ENCODE measurements around the gene TSPAN31. TPM values are rescaled to one million over a fixed set of nuclear protein-coding genes. Genes with fewer than 3 reads are reported as not detected.

TSPAN31 gene
- total and polyA plus RNA-seq, 9 of the 15 experiments (the other 6 are each of a cell fraction or from before 2014, with no cell fraction given): 11.3 to 26.4 (median 14.3) TPM

DNA sequence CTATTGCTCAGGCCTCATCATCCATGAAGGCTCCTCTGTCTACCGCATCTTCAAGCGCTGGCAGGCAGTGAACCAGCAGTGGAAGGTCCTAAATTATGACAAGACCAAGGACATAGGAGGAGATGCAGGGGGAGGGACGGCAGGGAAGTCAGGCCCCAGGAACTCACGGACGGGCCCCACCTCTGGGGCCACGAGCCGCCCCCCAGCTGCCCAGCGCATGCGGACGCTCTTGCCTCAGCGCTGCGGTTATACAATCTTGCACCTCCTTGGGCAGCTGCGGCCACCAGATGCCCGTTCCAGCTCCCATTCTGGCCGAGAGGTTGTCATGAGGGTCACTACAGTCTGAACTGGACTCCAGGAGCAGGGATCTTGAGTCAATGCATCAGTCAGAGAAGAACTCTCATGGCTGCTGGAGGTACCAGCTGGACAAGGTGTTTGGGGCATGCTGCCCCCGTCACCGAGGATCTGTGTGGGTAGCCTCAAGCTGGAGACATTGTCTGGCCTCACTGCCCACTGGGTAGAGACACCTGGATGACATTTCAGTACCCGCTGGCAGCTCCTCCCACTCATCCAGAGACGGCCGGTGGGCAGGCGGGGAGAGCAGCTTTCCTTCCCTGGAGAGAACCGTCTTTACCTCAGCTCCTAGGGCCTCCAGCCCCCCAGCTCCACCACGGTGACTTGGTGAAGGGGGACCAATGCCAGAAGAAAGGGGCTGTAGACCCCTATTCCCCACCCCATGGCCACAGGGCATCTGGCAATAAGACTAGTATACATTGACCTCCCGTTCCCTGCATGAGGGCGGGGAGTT, 13.9 kb downstream of the TSPAN31 start:
- Histone ChIP-seq H3K27me3 (ENCODE audit: control insufficient read depth in 2 of 2, insufficient read depth in 2 of 2, low read length in 2 of 2) (no peaks in the 10 kb centered on the region), H3K9me3 (replicated peaks; ENCODE audit: control insufficient read depth, insufficient read depth, low read depth, low read length) (no peaks in the 10 kb centered on the region), H3K4me2 (ENCODE audit: insufficient read depth, low read length) (no peak overlapping the region), H3K9ac (ENCODE audit: insufficient read depth in 1 of 2, low read depth in 2 of 2, low read length in 2 of 2) (peak overlapping the region in 1 of 2 experiments; percentile 21; a peak in 1 of 4 replicates), H3K4me3 (no peak overlapping the region), H4K20me1 (replicated peaks; ENCODE audit: control insufficient read depth, insufficient read depth, low read length) (no peaks in the 10 kb centered on the region), H3K27ac (ENCODE audit: extremely low read depth, low read depth, low read length) (no peak overlapping the region), H3K36me3 (ENCODE audit: control insufficient read depth, insufficient read depth, low read length) (peaks cover 15% of the 10 kb centered on the region; the same call in 2 of the 3 replicates), H2AFZ (ENCODE audit: low read depth, low read length) (no peak overlapping the region), H3K79me2 (ENCODE audit: control insufficient read depth, insufficient read depth, low read length) (peaks cover 11% of the 10 kb centered on the region; the same call in 2 of the 3 replicates), H3K9me1 (ENCODE audit: control insufficient read depth, insufficient read depth, low read length) (no peaks in the 10 kb centered on the region), H3K4me1 (replicated peaks in 1 of 2; ENCODE audit: control insufficient read depth in 2 of 2, insufficient read depth in 2 of 2, low read length in 2 of 2) (peaks cover 17 to 28% of the 10 kb centered on the region in 2 experiments)
- intact Hi-C loops (cut with micrococcal nuclease) (loop anchor here (2.0 kb wide), 1 partner anchor 56 kb away; no protein-coding TSS in a partner anchor), in situ Hi-C loops (cut with MboI) (no loop called here)
- ChIA-PET CTCF (ENCODE audit: low intra/inter-chr PET ratio) (interaction anchor here (0.5 to 1.4 kb wide), 2 partner anchors 147 to 495 kb away, joined by 3 to 6 read pairs; no protein-coding TSS in a partner anchor), POLR2A (interaction anchor here (0.6 to 2.3 kb wide), 4 partner anchors 9 to 14 kb away, joined by 3 to 11 read pairs (median 4); partner anchors contain the start of genes EEF1AKMT3, METTL1 and TSPAN31)
- FAIRE-seq: no peak
- TF ChIP-seq SAFB (IDR thresholded peaks at IDR 0.05; ENCODE audit: borderline replicate concordance, low read depth, low read length): no peak
- TF ChIP-seq, protein P1, sequence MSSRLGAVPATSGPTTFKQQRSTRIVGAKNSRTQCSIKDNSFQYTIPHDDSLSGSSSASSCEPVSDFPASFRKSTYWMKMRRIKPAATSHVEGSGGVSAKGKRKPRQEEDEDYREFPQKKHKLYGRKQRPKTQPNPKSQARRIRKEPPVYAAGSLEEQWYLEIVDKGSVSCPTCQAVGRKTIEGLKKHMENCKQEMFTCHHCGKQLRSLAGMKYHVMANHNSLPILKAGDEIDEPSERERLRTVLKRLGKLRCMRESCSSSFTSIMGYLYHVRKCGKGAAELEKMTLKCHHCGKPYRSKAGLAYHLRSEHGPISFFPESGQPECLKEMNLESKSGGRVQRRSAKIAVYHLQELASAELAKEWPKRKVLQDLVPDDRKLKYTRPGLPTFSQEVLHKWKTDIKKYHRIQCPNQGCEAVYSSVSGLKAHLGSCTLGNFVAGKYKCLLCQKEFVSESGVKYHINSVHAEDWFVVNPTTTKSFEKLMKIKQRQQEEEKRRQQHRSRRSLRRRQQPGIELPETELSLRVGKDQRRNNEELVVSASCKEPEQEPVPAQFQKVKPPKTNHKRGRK (tag; IDR thresholded peaks at IDR 0.05): no peak
- no peak for TF ChIP-seq CBFB (CRISPR knock-in tag; IDR thresholded peaks at IDR 0.05)
- TF ChIP-seq, protein P2, sequence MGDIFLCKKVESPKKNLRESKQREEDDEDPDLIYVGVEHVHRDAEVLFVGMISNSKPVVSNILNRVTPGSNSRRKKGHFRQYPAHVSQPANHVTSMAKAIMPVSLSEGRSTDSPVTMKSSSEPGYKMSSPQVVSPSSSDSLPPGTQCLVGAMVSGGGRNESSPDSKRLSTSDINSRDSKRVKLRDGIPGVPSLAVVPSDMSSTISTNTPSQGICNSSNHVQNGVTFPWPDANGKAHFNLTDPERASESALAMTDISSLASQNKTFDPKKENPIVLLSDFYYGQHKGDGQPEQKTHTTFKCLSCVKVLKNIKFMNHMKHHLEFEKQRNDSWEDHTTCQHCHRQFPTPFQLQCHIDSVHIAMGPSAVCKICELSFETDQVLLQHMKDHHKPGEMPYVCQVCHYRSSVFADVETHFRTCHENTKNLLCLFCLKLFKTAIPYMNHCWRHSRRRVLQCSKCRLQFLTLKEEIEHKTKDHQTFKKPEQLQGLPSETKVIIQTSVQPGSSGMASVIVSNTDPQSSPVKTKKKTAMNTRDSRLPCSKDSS (IDR thresholded peaks at IDR 0.05; ENCODE audit: low read depth, partially characterized antibody): no peak
- TF ChIP-seq ZFP36 (IDR thresholded peaks at IDR 0.05; ENCODE audit: low read depth, low read length, partially characterized antibody): no peak
- TF ChIP-seq L3MBTL2 (IDR thresholded peaks at IDR 0.05): no peak
- TF ChIP-seq, protein P3, sequence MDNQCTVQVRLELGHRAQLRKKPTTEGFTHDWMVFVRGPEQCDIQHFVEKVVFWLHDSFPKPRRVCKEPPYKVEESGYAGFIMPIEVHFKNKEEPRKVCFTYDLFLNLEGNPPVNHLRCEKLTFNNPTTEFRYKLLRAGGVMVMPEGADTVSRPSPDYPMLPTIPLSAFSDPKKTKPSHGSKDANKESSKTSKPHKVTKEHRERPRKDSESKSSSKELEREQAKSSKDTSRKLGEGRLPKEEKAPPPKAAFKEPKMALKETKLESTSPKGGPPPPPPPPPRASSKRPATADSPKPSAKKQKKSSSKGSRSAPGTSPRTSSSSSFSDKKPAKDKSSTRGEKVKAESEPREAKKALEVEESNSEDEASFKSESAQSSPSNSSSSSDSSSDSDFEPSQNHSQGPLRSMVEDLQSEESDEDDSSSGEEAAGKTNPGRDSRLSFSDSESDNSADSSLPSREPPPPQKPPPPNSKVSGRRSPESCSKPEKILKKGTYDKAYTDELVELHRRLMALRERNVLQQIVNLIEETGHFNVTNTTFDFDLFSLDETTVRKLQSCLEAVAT (IDR thresholded peaks at IDR 0.05): no peak
- TF ChIP-seq BDP1 (IDR thresholded peaks at IDR 0.05; ENCODE audit: insufficient read depth, insufficient read length): no peak
- TF ChIP-seq PTBP1 (IDR thresholded peaks at IDR 0.05; ENCODE audit: low read depth, low read length): no peak
- TF ChIP-seq NR3C1 (CRISPR knock-in tag; IDR thresholded peaks at IDR 0.05): no peak
- TF ChIP-seq, protein P4, sequence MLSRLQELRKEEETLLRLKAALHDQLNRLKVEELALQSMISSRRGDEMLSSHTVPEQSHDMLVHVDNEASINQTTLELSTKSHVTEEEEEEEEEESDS (CRISPR knock-in tag; IDR thresholded peaks at IDR 0.05): no peak
- no peak for TF ChIP-seq IFI16 (CRISPR knock-in tag; IDR thresholded peaks at IDR 0.05)
- TF ChIP-seq ZNF184 (CRISPR knock-in tag; IDR thresholded peaks at IDR 0.05): no peak
- 82% methylated on average over 23 of the region's 25 CpGs for whole genome bisulfite sequencing (ENCODE audit: insufficient coverage, low coverage, missing lambda C conversion rate)
- no peak for DNase-seq (ENCODE audit: extremely low read depth in 1 of 4, low spot score in 3 of 4)
- no TSS peak for BruUV-seq (replicated peaks)
- ATAC-seq: no peak

All from K562 (cell line).